Stimulated activated CD4-positive, alpha-beta T cell treated with anti-CD3 and anti-CD28 coated beads, TNF-alpha, amount 100 ng/mL, for 4 hours (primary cell): ENCODE data around the gene BLTP3B.

ENCODE experiments used
- DNase-seq, 3 experiments: peaks; one replicate each; pipeline ENCODE4 v3.0.0-alpha.2; 2020; ENCODE audit warnings: low read depth in 3 of 3

BLTP3B gene

DNA sequence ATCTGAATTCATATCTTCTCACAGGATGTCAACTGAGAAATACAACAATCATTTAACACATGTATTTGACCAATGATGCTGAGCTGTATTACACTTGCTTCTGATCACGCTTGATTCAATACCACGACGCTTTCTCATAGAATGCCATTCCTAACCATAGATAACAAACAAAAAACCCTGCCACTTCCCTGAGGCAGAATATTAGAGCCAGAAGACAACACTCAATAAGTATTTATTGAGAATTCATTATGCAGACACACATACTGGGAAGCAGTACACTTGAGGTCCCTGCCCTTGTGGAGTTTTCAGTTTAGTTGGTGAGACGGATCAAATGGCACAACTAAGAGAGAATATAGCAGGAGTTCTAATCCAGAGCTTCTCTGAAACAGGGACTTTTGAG lies 32.4 kb downstream of the BLTP3B start:
- DNase-seq = no peak

DNA sequence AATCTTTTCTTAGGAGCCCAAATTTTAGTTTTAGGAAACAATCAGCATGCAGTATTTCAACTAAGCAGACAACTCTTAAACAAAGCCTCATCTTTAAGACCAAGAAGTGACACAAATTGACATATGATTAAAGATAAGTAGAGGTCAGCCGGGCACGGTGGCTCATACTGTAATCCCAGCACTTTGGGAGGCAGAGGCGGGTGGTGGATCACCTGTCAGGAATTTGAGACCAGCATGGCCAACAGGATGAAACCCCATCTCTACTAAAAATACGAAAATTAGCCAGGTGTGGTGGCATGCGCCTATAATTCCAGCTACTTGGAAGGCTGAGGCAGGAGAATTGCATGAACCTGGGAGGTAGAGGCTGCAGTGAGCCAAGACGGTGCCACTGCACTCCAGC lies 35.8 kb downstream of the BLTP3B start:
- no peak for DNase-seq

DNA sequence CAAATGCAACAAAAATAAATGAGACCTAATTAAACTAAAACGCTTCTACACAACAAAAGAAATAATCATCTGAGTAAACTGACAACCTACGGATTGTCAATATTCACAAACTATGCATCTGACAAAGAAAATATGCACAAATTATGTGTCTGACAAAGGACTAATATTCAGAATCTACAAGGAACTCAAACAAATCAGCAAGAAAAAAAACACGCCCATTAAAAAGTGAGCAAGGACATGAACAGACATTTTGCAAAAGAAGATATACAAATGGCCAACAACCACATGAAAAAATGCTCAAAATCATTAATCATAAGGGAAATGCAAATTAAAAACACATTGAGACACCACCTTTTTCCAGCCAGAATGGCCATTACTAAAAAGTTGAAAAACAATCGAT lies 37.0 kb downstream of the BLTP3B start:
- DNase-seq = no peak

DNA sequence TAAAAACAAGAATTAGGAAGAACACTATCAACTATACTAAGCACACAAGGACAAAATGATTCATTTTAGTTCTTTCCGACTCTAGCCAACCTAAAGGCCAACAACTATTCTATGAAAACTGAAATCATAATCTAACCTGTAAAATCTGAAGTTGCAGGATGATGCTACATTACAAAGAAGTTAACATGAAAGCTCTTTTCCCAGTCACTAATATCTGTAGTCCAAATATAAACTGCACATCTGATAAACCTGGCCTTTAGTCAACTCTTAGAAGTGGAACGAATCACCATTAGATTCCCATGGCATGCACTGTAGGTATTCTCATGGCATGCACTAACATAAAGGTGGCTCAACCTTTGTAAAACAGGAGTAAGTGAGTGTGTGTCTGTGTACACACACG lies 41.7 kb downstream of the BLTP3B start:
- DNase-seq = no peak
